Lower leg skin (tissue), 4 donors: ENCODE measurements around the gene ATOH8. TPM values are rescaled to one million over a fixed set of nuclear protein-coding genes. Genes with fewer than 3 reads are reported as not detected.

Source experiments
- DNase-seq, 2 donors: peaks; one replicate each; pipeline ENCODE4 v3.0.0-alpha.2; 2019; ENCODE audit warnings: low spot score in 2 of 2
- H3K4me3 ChIP-seq: fragments of 200-600 bp; sonication (generic); 2 replicates; pipeline ENCODE4 v1.5.1; 2017; ENCODE audit warnings: mild to moderate bottlenecking, low read depth; ENCODE audit not compliant: poor library complexity, severe bottlenecking
- CTCF ChIP-seq, 3 donors: fragments of 450-650 bp; IDR thresholded peaks; one replicate each; pipeline ENCODE4 v1.5.1; 2016; ENCODE audit warnings: antibody characterized with exemption in 3 of 3, mild to moderate bottlenecking in 3 of 3, moderate library complexity in 2 of 3
- POLR2A ChIP-seq, 2 donors: fragments of 450-650 bp; IDR thresholded peaks; one replicate each; pipeline ENCODE4 v1.6.1; 2016 to 2017; ENCODE audit warnings: antibody characterized with exemption in 2 of 2, mild to moderate bottlenecking in 1 of 2, moderate library complexity in 1 of 2
- intact Hi-C: fragments of 100-400 bp; cut with DNase I; formaldehyde crosslinking; loops from one replicate; pipeline ENCODE4 v1.15.0; 2023; ENCODE audit warnings: low total_unique reads
- microRNA-seq, 2 donors: library from miRNA; unstranded; fragments of <30 nt; microRNA quantifications; one replicate each; pipeline ENCODE4, GENCODE V29; 2016; ENCODE audit warnings: borderline replicate concordance in 2 of 2, borderline number of aligned reads in 1 of 2
- total RNA-seq, 4 donors: library from RNA; depleted of rRNA; stranded (reverse); fragments of >200 nt; gene quantifications; one replicate each; pipeline ENCODE4 v1.1.0, GENCODE V29; 2016

Gene ATOH8
- total RNA-seq, 4 donors from 2014 or later: 27.3 to 79.8 (median 33.7) TPM

- intact Hi-C loops: no loop called here
- TF ChIP-seq CTCF (IDR thresholded peaks at IDR 0.05): no peak
- TF ChIP-seq POLR2A (IDR thresholded peaks at IDR 0.05): no peak
- DNase-seq: no peak
- H3K4me3 ChIP-seq: no peak overlapping the region
Measured at GRCh38 chr2:85834466-85834865, 80.7 kb downstream of the ATOH8 start.

Small RNA genes within 50 kb of the gene (microRNA-seq; reads per million reads assigned to microRNA genes)
- 0 to 0.57 reads per million in 2 donors for gene MIR6071

Other genes with a start within 250 kb of the ATOH8 start
- gene MAT2A, start 214.8 kb upstream of the ATOH8 start, total RNA-seq: 10 to 100 TPM; 71.2 to 96.4 (median 83.0) TPM
- 10 to 100 TPM; 15.8 to 37.1 (median 25.8) TPM for gene GGCX, start 192.5 kb upstream of the ATOH8 start, total RNA-seq
- 100 to 1,000 TPM in 2 of 4 donors, 10 to 100 TPM in 2; 88.3 to 207 (median 113) TPM for gene VAMP8, start 176.4 kb upstream of the ATOH8 start, total RNA-seq
- gene VAMP5, start 169.6 kb upstream of the ATOH8 start, total RNA-seq: 10 to 100 TPM; 10.1 to 35.6 (median 14.0) TPM
- gene RNF181, start 158.2 kb upstream of the ATOH8 start, total RNA-seq: 100 to 1,000 TPM in 3 of 4 donors, 10 to 100 TPM in 1; 63.1 to 114 (median 107) TPM
- gene TMEM150A, start 151.3 kb upstream of the ATOH8 start, total RNA-seq: 10 to 100 TPM in 2 of 4 donors, 1 to 10 TPM in 2; 5.8 to 13.7 (median 9.5) TPM
- gene C2orf68, start 141.9 kb upstream of the ATOH8 start, total RNA-seq: 10 to 100 TPM; 15.1 to 41.1 (median 19.0) TPM
- gene USP39, start 137.8 kb upstream of the ATOH8 start, total RNA-seq: 100 to 1,000 TPM in 1 of 4 donors, 10 to 100 TPM in 3; 45.6 to 160 (median 67.9) TPM
- not detected for gene SFTPB, start 85.8 kb upstream of the ATOH8 start, total RNA-seq
- gene GNLY, start 59.6 kb upstream of the ATOH8 start, total RNA-seq: 1 to 10 TPM in 2 of 4 donors, under 1 TPM in 1, not detected in 1; 0.42 to 3.6 (median 1.3) TPM
- 1 to 10 TPM; 6.9 to 8.6 (median 8.1) TPM for gene ST3GAL5, start 135.0 kb downstream of the ATOH8 start, total RNA-seq